GM23338 (cell line): ENCODE results near the gene ITGB6. TPM values are rescaled to one million over a fixed set of nuclear protein-coding genes. Genes with fewer than 3 reads are reported as not detected.

Source experiments
- ATAC-seq: fragments of 200-7000 bp; cut with Tn5 transposase; 3 replicates; pipeline ENCODE4 v1.9.1; 2020
- DNase-seq: peaks from one replicate; pipeline ENCODE4 v3.0.0-alpha.2; 2015; ENCODE audit warnings: low spot score
- H2AFZ ChIP-seq: fragments of 200-600 bp; sonication (generic); 2 replicates; pipeline ENCODE4 v1.8.0; 2016; ENCODE audit warnings: antibody characterized with exemption, mild to moderate bottlenecking, moderate library complexity
- H3F3A ChIP-seq: fragments of 200-600 bp; sonication (generic); replicated peaks from 2 replicates; pipeline ENCODE4 v1.8.0; 2017; ENCODE audit warnings: antibody characterized with exemption, mixed run types, low read depth
- H3K27ac ChIP-seq: fragments of 200-600 bp; sonication (generic); 2 replicates; pipeline ENCODE4 v1.6.1; 2016; ENCODE audit warnings: low read depth
- H3K27me3 ChIP-seq: fragments of 200-600 bp; sonication (generic); 2 replicates; pipeline ENCODE4 v1.8.0; 2016; ENCODE audit warnings: mild to moderate bottlenecking, mixed run types, moderate library complexity; ENCODE audit not compliant: insufficient read depth
- H3K36me3 ChIP-seq: fragments of 200-600 bp; sonication (generic); 2 replicates; pipeline ENCODE4 v1.8.0; 2016; ENCODE audit warnings: mild to moderate bottlenecking; ENCODE audit not compliant: insufficient read depth
- H3K4me1 ChIP-seq: fragments of 200-600 bp; sonication (generic); 2 replicates; pipeline ENCODE4 v1.8.0; 2016; ENCODE audit warnings: mild to moderate bottlenecking, moderate library complexity; ENCODE audit not compliant: insufficient read depth
- H3K4me2 ChIP-seq: fragments of 200-600 bp; sonication (generic); 2 replicates; pipeline ENCODE4 v1.7.1; 2017; ENCODE audit warnings: mixed run types
- H3K4me3 ChIP-seq: fragments of 200-600 bp; sonication (generic); 2 replicates; pipeline ENCODE4 v1.6.1; 2016; ENCODE audit warnings: mixed run types
- H3K79me2 ChIP-seq: fragments of 200-600 bp; sonication (generic); replicated peaks from 2 replicates; pipeline ENCODE4 v1.8.0; 2017; ENCODE audit warnings: mild to moderate bottlenecking; ENCODE audit not compliant: insufficient read depth
- H3K9me2 ChIP-seq: fragments of 200-600 bp; sonication (generic); 2 replicates; pipeline ENCODE4 v1.8.0; 2017; ENCODE audit not compliant: insufficient read depth
- H4K20me1 ChIP-seq: fragments of 200-600 bp; sonication (generic); replicated peaks from 2 replicates; pipeline ENCODE4 v1.8.0; 2017; ENCODE audit warnings: mild to moderate bottlenecking; ENCODE audit not compliant: insufficient read depth
- H3K27ac Mint-ChIP-seq: 2 replicates; pipeline ENCODE4 v1.8.0; 2020; ENCODE audit warnings: inconsistent platforms, mild to moderate bottlenecking, moderate library complexity, mixed read lengths
- H3K27me3 Mint-ChIP-seq: 3 replicates; pipeline ENCODE4 v1.8.0; 2022; ENCODE audit warnings: low read depth, mild to moderate bottlenecking, moderate library complexity, mixed read lengths, inconsistent platforms; ENCODE audit not compliant: insufficient read depth, poor library complexity
- H3K36me3 Mint-ChIP-seq: 3 replicates; pipeline ENCODE4 v1.8.0; 2021; ENCODE audit warnings: low read depth, mild to moderate bottlenecking, inconsistent platforms, moderate library complexity, mixed read lengths
- H3K4me1 Mint-ChIP-seq: 3 replicates; pipeline ENCODE4 v1.8.0; 2020; ENCODE audit warnings: mild to moderate bottlenecking, inconsistent platforms, mixed read lengths
- H3K4me3 Mint-ChIP-seq: 3 replicates; pipeline ENCODE4 v1.8.0; 2021; ENCODE audit warnings: moderate library complexity, mild to moderate bottlenecking, inconsistent platforms, mixed read lengths
- H3K9me3 Mint-ChIP-seq: 3 replicates; pipeline ENCODE4 v1.8.0; 2020; ENCODE audit warnings: moderate library complexity, mild to moderate bottlenecking, inconsistent platforms, mixed read lengths
- CREB1 ChIP-seq: fragments of 250-450 bp; sonication (Bioruptor Pico); IDR thresholded peaks from 2 replicates; pipeline ENCODE4 v1.5.0; 2020; ENCODE audit warnings: low read depth, mild to moderate bottlenecking, moderate library complexity
- EZH2 ChIP-seq: fragments of 200-600 bp; sonication (generic); IDR thresholded peaks from one replicate; pipeline ENCODE4 v1.8.0; 2017; ENCODE audit warnings: antibody characterized with exemption, mild to moderate bottlenecking, low read depth; ENCODE audit not compliant: unreplicated experiment
- EZH2phosphoT487 ChIP-seq: fragments of 200-600 bp; sonication (generic); IDR thresholded peaks from one replicate; pipeline ENCODE4 v1.8.1; 2018; ENCODE audit warnings: antibody characterized with exemption; ENCODE audit not compliant: unreplicated experiment
- JUNB ChIP-seq: IDR thresholded peaks from one replicate; pipeline ENCODE4 v1.6.1; 2016; ENCODE audit warnings: antibody characterized with exemption; ENCODE audit not compliant: unreplicated experiment
- NANOG ChIP-seq: IDR thresholded peaks from 2 replicates; pipeline ENCODE4 v1.6.1; 2016; ENCODE audit warnings: antibody characterized with exemption, borderline replicate concordance
- POLR2AphosphoS5 ChIP-seq: IDR thresholded peaks from 2 replicates; pipeline ENCODE4 v1.6.1; 2016; ENCODE audit warnings: antibody characterized with exemption, low read depth
- REST ChIP-seq: IDR thresholded peaks from one replicate; pipeline ENCODE4 v1.6.1; 2018; ENCODE audit warnings: antibody characterized with exemption; ENCODE audit not compliant: unreplicated experiment
- STAT1 ChIP-seq: IDR thresholded peaks from one replicate; pipeline ENCODE4 v1.6.1; 2016; ENCODE audit warnings: antibody characterized with exemption; ENCODE audit not compliant: unreplicated experiment
- ZNF114 ChIP-seq: fragments of 250-450 bp; sonication (Bioruptor Pico); IDR thresholded peaks from 2 replicates; pipeline ENCODE4 v1.5.0; 2020; ENCODE audit warnings: mild to moderate bottlenecking, moderate library complexity
- ZNF331 ChIP-seq: fragments of 250-450 bp; sonication (Bioruptor Pico); IDR thresholded peaks from 2 replicates; pipeline ENCODE4 v1.5.0; 2020; ENCODE audit warnings: low read depth, mild to moderate bottlenecking, moderate library complexity
- polyA plus RNA-seq: library from polyadenylated mRNA; unstranded; fragments of >200 nt; fragmentation: Nextera tagmentation; extraction: Ambion mirVana; gene quantifications from 2 replicates; pipeline ENCODE4 v1.2.1, GENCODE V29; 2016
- total RNA-seq: library from RNA; depleted of rRNA; stranded (reverse); fragments of >200 nt; shearing (Covaris generic); gene quantifications from 2 replicates; pipeline ENCODE4 v1.2.3, GENCODE V29; 2014
- TF ChIP-seq, protein P1 (sequence below): IDR thresholded peaks from 2 replicates; pipeline ENCODE4 v1.6.1; 2016; ENCODE audit warnings: antibody characterized with exemption
- TF ChIP-seq, protein P2 (sequence below): fragments of 250-450 bp; sonication (Bioruptor Pico); IDR thresholded peaks from 2 replicates; pipeline ENCODE4 v1.5.0; 2020; ENCODE audit warnings: mild to moderate bottlenecking, moderate library complexity
- TF ChIP-seq, protein P3 (sequence below), 2 experiments: fragments of 200-600 bp in 1 of 2; sonication (generic) in 1 of 2; conservative IDR thresholded peaks; 2 replicates each; pipeline versions ENCODE4 v1.5.1 to v1.6.1; 2016 to 2017; ENCODE audit warnings: antibody characterized with exemption in 2 of 2, low read depth in 2 of 2, mild to moderate bottlenecking in 2 of 2, moderate library complexity in 1 of 2

The ITGB6 gene
- total and polyA plus RNA-seq, 2 experiments from 2014 or later = not detected

DNA sequence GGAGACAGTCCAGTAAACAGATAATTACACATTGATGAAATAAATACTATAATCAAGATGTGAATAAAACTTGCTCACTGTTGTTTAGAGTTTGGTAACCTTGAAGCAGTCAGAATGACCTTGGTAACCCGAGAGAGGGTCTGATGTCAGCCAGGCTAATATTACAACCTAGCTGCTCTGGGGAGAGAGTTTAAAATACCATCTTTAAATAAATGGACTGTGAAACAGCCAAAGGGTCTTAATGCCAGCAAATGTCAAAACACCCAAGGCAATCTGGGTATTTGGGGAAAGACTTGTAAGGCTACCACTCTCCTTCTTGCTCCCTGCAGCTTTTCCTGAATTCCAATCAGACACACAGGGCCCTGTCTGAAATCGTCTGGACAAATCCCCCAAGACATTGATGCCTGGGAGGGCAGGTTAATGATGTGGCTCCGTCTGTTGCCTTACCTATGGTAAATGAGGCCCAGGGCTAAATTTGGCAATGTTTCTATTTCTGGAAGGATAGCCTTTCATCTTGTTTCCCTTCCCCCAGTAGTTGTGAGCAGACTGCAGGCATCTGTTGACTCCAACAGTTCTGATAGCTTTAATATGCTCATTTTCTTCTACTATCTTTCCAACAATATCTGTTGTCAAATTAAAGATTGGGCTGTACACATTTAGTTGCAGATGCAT is 43.0 kb upstream of the ITGB6 start:
- H3K4me1 Mint-ChIP-seq = peaks cover 6% of the 10 kb centered on the region; the same call in 2 of the 3 replicates
- Histone ChIP-seq H2AFZ (peak overlapping the region; percentile 38; the same call in 1 of the 2 replicates), H3K79me2 (no peaks in the 10 kb centered on the region), H4K20me1 (no peaks in the 10 kb centered on the region), H3K4me1 (no peaks in the 10 kb centered on the region), H3K36me3 (no peaks in the 10 kb centered on the region), H3K9me2 (0 out of 2 replicates have a peak, but pooled peaks cover 3% of the 10 kb centered on the region), H3K27ac (no peak overlapping the region), H3K27me3 (no peaks in the 10 kb centered on the region), H3F3A (no peaks in the 10 kb centered on the region), H3K4me2 (no peak overlapping the region), H3K4me3 (no peak overlapping the region)
- H3K9me3 Mint-ChIP-seq = no peaks in the 10 kb centered on the region
- H3K27ac Mint-ChIP-seq = no peak overlapping the region
- TF ChIP-seq EZH2 (no peak), CREB1 (CRISPR knock-in tag) (no peak), ZNF331 (CRISPR knock-in tag) (no peak), ZNF114 (CRISPR knock-in tag) (no peak), STAT1 (no peak), REST (no peak), JUNB (no peak), POLR2AphosphoS5 (no peak), NANOG (no peak), EZH2phosphoT487 (no peak)
- TF ChIP-seq, protein P1, sequence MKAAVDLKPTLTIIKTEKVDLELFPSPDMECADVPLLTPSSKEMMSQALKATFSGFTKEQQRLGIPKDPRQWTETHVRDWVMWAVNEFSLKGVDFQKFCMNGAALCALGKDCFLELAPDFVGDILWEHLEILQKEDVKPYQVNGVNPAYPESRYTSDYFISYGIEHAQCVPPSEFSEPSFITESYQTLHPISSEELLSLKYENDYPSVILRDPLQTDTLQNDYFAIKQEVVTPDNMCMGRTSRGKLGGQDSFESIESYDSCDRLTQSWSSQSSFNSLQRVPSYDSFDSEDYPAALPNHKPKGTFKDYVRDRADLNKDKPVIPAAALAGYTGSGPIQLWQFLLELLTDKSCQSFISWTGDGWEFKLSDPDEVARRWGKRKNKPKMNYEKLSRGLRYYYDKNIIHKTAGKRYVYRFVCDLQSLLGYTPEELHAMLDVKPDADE = no peak
- TF ChIP-seq, protein P2, sequence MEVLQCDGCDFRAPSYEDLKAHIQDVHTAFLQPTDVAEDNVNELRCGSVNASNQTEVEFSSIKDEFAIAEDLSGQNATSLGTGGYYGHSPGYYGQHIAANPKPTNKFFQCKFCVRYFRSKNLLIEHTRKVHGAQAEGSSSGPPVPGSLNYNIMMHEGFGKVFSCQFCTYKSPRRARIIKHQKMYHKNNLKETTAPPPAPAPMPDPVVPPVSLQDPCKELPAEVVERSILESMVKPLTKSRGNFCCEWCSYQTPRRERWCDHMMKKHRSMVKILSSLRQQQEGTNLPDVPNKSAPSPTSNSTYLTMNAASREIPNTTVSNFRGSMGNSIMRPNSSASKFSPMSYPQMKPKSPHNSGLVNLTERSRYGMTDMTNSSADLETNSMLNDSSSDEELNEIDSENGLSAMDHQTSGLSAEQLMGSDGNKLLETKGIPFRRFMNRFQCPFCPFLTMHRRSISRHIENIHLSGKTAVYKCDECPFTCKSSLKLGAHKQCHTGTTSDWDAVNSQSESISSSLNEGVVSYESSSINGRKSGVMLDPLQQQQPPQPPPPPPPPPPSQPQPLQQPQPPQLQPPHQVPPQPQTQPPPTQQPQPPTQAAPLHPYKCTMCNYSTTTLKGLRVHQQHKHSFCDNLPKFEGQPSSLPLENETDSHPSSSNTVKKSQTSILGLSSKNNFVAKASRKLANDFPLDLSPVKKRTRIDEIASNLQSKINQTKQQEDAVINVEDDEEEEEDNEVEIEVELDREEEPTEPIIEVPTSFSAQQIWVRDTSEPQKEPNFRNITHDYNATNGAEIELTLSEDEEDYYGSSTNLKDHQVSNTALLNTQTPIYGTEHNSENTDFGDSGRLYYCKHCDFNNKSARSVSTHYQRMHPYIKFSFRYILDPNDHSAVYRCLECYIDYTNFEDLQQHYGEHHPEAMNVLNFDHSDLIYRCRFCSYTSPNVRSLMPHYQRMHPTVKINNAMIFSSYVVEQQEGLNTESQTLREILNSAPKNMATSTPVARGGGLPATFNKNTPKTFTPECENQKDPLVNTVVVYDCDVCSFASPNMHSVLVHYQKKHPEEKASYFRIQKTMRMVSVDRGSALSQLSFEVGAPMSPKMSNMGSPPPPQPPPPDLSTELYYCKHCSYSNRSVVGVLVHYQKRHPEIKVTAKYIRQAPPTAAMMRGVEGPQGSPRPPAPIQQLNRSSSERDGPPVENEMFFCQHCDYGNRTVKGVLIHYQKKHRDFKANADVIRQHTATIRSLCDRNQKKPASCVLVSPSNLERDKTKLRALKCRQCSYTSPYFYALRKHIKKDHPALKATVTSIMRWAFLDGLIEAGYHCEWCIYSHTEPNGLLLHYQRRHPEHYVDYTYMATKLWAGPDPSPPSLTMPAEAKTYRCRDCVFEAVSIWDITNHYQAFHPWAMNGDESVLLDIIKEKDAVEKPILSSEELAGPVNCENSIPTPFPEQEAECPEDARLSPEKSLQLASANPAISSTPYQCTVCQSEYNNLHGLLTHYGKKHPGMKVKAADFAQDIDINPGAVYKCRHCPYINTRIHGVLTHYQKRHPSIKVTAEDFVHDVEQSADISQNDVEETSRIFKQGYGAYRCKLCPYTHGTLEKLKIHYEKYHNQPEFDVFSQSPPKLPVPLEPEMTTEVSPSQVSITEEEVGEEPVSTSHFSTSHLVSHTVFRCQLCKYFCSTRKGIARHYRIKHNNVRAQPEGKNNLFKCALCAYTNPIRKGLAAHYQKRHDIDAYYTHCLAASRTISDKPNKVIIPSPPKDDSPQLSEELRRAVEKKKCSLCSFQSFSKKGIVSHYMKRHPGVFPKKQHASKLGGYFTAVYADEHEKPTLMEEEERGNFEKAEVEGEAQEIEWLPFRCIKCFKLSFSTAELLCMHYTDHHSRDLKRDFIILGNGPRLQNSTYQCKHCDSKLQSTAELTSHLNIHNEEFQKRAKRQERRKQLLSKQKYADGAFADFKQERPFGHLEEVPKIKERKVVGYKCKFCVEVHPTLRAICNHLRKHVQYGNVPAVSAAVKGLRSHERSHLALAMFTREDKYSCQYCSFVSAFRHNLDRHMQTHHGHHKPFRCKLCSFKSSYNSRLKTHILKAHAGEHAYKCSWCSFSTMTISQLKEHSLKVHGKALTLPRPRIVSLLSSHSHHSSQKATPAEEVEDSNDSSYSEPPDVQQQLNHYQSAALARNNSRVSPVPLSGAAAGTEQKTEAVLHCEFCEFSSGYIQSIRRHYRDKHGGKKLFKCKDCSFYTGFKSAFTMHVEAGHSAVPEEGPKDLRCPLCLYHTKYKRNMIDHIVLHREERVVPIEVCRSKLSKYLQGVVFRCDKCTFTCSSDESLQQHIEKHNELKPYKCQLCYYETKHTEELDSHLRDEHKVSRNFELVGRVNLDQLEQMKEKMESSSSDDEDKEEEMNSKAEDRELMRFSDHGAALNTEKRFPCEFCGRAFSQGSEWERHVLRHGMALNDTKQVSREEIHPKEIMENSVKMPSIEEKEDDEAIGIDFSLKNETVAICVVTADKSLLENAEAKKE (CRISPR knock-in tag) = no peak
- TF ChIP-seq, protein P3, sequence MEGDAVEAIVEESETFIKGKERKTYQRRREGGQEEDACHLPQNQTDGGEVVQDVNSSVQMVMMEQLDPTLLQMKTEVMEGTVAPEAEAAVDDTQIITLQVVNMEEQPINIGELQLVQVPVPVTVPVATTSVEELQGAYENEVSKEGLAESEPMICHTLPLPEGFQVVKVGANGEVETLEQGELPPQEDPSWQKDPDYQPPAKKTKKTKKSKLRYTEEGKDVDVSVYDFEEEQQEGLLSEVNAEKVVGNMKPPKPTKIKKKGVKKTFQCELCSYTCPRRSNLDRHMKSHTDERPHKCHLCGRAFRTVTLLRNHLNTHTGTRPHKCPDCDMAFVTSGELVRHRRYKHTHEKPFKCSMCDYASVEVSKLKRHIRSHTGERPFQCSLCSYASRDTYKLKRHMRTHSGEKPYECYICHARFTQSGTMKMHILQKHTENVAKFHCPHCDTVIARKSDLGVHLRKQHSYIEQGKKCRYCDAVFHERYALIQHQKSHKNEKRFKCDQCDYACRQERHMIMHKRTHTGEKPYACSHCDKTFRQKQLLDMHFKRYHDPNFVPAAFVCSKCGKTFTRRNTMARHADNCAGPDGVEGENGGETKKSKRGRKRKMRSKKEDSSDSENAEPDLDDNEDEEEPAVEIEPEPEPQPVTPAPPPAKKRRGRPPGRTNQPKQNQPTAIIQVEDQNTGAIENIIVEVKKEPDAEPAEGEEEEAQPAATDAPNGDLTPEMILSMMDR (conservative IDR thresholded peaks at IDR 0.05; ENCODE audit: low read depth in 2 of 2) = no peak
- no peak for ATAC-seq
- H3K27me3 Mint-ChIP-seq = peaks cover 3% of the 10 kb centered on the region
- H3K36me3 Mint-ChIP-seq = no peaks in the 10 kb centered on the region
- DNase-seq = no peak
- H3K4me3 Mint-ChIP-seq = no peak overlapping the region
